GM19372 (cell line): Measurements from ENCODE around the gene CDKAL1.

ENCODE experiments used
- ATAC-seq: cut with Tn5 transposase; IDR thresholded peaks from one replicate; pipeline ENCODE4 v1.9.1; 2021; ENCODE audit warnings: mild to moderate bottlenecking, low read depth, moderate library complexity; ENCODE audit not compliant: unreplicated experiment

Gene CDKAL1

GRCh38 chr6:20856681-20857288 is 322.5 kb downstream of the CDKAL1 start:
- ATAC-seq: no peak

GRCh38 chr6:20861481-20861880 is 327.2 kb downstream of the CDKAL1 start:
- ATAC-seq: no peak

- ATAC-seq: no peak
Measured at GRCh38 chr6:20866036-20866435, 331.8 kb downstream of the CDKAL1 start.

- ATAC-seq: no peak
Measured at GRCh38 chr6:20866935-20867703, 332.9 kb downstream of the CDKAL1 start.

- no peak for ATAC-seq
Measured at GRCh38 chr6:20868397-20869096, 334.3 kb downstream of the CDKAL1 start.

- ATAC-seq: no peak
Measured at GRCh38 chr6:20870021-20870420, 335.8 kb downstream of the CDKAL1 start.

GRCh38 chr6:20870493-20870892 is 336.2 kb downstream of the CDKAL1 start:
- no peak for ATAC-seq

- ATAC-seq: no peak
Measured at GRCh38 chr6:20873425-20874190, 339.4 kb downstream of the CDKAL1 start.

- no peak for ATAC-seq
Measured at GRCh38 chr6:20875369-20875963, 341.2 kb downstream of the CDKAL1 start.

GRCh38 chr6:20876036-20876435 is 341.8 kb downstream of the CDKAL1 start:
- ATAC-seq: no peak

GRCh38 chr6:20876561-20876960 is 342.3 kb downstream of the CDKAL1 start:
- ATAC-seq: no peak

GRCh38 chr6:20877008-20877937 is 343.0 kb downstream of the CDKAL1 start:
- ATAC-seq: peak; percentile 95

- ATAC-seq: no peak
Measured at GRCh38 chr6:20879121-20879520, 344.9 kb downstream of the CDKAL1 start.

- no peak for ATAC-seq
Measured at GRCh38 chr6:20879526-20879925, 345.3 kb downstream of the CDKAL1 start.

GRCh38 chr6:20881365-20881764 is 347.1 kb downstream of the CDKAL1 start:
- no peak for ATAC-seq

- ATAC-seq: no peak
Measured at GRCh38 chr6:20882014-20882413, 347.8 kb downstream of the CDKAL1 start.

GRCh38 chr6:20885076-20885475 is 350.8 kb downstream of the CDKAL1 start:
- no peak for ATAC-seq

- no peak for ATAC-seq
Measured at GRCh38 chr6:20891161-20891560, 356.9 kb downstream of the CDKAL1 start.

- no peak for ATAC-seq
Measured at GRCh38 chr6:20892365-20892764, 358.1 kb downstream of the CDKAL1 start.
